H1 (cell line): ENCODE data around the gene MYO1D.

Source experiments
- POLR2A ChIP-seq, 2 experiments: IDR thresholded peaks; 1 replicate in 1 of 2; 2 replicates in 1 of 2; pipeline ENCODE4 v1.6.1; 2011; ENCODE audit warnings: low read depth in 2 of 2, low read length in 2 of 2, mild to moderate bottlenecking in 2 of 2; ENCODE audit errors: control extremely low read depth in 1 of 2
- POU5F1 ChIP-seq: IDR thresholded peaks from 2 replicates; pipeline ENCODE4 v1.6.1; 2011; ENCODE audit warnings: low read depth, mild to moderate bottlenecking, low read length, moderate library complexity
- SUZ12 ChIP-seq: fragments of 200-600 bp; sonication (generic); IDR thresholded peaks from 2 replicates; pipeline ENCODE4 v1.6.1; 2012; ENCODE audit warnings: mild to moderate bottlenecking, inconsistent platforms, low read length, moderate library complexity, mixed read lengths
- TF ChIP-seq, protein P1 (sequence below): IDR thresholded peaks from 2 replicates; pipeline ENCODE4 v1.6.1; 2012; ENCODE audit warnings: low read length, inconsistent platforms
- TF ChIP-seq, protein P2 (sequence below), 3 experiments: IDR thresholded peaks; 1 replicate in 2 of 3; 2 replicates in 1 of 3; pipeline versions ENCODE4 v1.5.1 to v1.6.1; 2011; ENCODE audit warnings: low read length in 3 of 3, mild to moderate bottlenecking in 3 of 3, inconsistent platforms in 2 of 3, low read depth in 1 of 3, moderate library complexity in 1 of 3; ENCODE audit not compliant: insufficient read depth in 1 of 3; ENCODE audit errors: control extremely low read depth in 1 of 3

DNA sequence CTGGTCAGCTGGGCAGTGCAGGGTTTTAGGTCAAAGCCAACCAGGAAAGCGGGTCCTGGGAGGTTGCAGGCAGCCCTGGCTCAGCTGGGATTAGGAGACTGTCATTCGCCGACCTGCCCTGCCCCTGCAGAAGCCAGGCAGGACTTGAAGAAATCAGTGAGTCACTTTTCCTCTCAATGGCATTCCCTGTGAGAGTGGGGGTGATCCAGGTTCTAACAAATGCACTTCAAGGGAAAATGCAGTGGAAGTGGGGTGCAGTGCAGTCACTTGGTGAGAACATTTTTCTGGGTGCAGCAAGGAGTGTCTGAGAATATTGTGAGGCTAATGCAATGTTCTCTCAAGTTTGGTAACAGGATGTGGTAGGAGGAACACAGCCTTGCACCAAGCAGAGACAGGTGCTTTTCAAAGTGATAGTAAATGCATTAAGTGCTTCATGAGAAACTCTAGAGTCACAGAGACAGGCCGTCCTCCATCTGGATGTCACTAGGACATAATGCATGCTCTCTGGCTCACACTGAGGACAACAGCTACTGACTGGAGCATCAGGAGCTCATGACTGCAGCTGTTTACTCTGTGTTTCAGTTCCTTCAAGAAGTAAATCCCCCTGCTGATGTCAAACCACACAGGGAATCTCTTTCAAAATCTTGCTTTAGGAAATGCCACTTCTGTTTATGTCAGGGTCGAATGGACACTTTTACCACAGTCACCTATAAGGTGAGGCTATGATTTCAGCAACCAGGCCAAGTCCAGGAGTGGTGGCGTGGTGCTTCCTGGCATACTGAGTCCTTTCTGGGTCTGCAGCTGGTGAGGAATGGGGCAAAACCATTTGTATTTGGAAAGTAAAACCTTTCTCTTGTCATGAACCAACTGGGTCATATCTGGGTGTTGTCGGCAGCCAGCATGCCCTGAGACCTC lies 373.4 kb downstream of the MYO1D start:
- TF ChIP-seq POLR2A (IDR thresholded peaks at IDR 0.05; ENCODE audit: control extremely low read depth in 1 of 2, low read depth in 2 of 2, low read length in 2 of 2) (no peak), POU5F1 (no peak), SUZ12 (no peak)
- TF ChIP-seq, protein P1, sequence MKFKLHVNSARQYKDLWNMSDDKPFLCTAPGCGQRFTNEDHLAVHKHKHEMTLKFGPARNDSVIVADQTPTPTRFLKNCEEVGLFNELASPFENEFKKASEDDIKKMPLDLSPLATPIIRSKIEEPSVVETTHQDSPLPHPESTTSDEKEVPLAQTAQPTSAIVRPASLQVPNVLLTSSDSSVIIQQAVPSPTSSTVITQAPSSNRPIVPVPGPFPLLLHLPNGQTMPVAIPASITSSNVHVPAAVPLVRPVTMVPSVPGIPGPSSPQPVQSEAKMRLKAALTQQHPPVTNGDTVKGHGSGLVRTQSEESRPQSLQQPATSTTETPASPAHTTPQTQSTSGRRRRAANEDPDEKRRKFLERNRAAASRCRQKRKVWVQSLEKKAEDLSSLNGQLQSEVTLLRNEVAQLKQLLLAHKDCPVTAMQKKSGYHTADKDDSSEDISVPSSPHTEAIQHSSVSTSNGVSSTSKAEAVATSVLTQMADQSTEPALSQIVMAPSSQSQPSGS: no peak
- TF ChIP-seq, protein P2, sequence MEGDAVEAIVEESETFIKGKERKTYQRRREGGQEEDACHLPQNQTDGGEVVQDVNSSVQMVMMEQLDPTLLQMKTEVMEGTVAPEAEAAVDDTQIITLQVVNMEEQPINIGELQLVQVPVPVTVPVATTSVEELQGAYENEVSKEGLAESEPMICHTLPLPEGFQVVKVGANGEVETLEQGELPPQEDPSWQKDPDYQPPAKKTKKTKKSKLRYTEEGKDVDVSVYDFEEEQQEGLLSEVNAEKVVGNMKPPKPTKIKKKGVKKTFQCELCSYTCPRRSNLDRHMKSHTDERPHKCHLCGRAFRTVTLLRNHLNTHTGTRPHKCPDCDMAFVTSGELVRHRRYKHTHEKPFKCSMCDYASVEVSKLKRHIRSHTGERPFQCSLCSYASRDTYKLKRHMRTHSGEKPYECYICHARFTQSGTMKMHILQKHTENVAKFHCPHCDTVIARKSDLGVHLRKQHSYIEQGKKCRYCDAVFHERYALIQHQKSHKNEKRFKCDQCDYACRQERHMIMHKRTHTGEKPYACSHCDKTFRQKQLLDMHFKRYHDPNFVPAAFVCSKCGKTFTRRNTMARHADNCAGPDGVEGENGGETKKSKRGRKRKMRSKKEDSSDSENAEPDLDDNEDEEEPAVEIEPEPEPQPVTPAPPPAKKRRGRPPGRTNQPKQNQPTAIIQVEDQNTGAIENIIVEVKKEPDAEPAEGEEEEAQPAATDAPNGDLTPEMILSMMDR (IDR thresholded peaks at IDR 0.05; ENCODE audit: control extremely low read depth in 1 of 3, insufficient read depth in 1 of 3, low read depth in 1 of 3, low read length in 3 of 3): no peak
